Fibroblast of skin of abdomen (primary cell): ENCODE results near the gene S1PR2. TPM values are rescaled to one million over a fixed set of nuclear protein-coding genes. Genes with fewer than 3 reads are reported as not detected.

ENCODE experiments used
- DNase-seq: peaks from one replicate; pipeline ENCODE4 v3.0.0-alpha.2; 2013
- polyA plus RNA-seq, 2 experiments: library from polyadenylated mRNA; unstranded; fragments of 120-200 nt; gene quantifications; one replicate each; pipeline ENCODE4 v1.2.1, GENCODE V29; 2013; ENCODE audit not compliant: insufficient read length in 2 of 2

Gene S1PR2, protein sequence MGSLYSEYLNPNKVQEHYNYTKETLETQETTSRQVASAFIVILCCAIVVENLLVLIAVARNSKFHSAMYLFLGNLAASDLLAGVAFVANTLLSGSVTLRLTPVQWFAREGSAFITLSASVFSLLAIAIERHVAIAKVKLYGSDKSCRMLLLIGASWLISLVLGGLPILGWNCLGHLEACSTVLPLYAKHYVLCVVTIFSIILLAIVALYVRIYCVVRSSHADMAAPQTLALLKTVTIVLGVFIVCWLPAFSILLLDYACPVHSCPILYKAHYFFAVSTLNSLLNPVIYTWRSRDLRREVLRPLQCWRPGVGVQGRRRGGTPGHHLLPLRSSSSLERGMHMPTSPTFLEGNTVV
- polyA plus RNA-seq (2013, experiment 1 of 2; ENCODE audit: insufficient read length) = 17.7 TPM
- polyA plus RNA-seq (2013, experiment 2 of 2; ENCODE audit: insufficient read length) = 18.5 TPM

DNA sequence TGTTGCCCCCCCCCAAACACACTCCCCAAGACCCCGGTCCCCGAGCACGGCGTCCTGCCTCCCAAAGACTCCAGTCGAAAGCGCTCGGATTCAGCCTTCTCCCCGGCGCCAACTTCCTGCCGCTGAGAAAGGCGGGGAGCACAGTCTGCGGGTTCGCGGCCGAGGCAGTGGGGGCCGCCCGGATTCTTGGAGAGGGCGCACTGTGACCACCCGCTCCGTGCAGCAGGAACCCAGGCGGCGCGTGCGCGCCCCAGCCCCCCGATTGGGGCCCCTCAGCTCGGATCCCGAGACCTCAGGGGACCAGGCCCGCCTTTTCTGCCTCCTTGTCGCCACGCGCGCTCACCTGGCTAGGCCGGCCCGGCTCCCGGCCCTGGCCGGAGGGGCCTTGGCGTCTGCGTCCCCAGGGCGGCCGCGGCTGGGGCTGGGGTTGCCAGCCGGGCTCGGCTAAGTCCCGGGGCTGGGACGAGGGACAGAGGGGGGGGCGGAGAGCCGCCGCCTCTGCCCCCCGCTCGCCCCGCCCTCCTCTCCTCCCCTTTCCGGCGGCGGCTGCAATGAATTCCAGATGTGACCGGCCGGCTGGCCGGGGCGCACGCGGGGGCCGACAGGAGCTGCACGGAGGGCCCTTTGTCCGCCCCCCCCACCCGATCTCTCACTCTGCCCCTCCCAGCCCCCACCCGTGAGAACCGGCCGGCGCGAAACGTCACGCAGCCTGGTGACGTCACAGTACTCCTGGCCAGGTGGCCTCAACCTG lies at the start of gene S1PR2:
Gene S1PR2 (minus strand): TSS at position 471 of the 751 bp plus-strand sequence. CDS start 6,426 bp downstream, outside the sequence.
- DNase-seq = peak; percentile 78

DNA sequence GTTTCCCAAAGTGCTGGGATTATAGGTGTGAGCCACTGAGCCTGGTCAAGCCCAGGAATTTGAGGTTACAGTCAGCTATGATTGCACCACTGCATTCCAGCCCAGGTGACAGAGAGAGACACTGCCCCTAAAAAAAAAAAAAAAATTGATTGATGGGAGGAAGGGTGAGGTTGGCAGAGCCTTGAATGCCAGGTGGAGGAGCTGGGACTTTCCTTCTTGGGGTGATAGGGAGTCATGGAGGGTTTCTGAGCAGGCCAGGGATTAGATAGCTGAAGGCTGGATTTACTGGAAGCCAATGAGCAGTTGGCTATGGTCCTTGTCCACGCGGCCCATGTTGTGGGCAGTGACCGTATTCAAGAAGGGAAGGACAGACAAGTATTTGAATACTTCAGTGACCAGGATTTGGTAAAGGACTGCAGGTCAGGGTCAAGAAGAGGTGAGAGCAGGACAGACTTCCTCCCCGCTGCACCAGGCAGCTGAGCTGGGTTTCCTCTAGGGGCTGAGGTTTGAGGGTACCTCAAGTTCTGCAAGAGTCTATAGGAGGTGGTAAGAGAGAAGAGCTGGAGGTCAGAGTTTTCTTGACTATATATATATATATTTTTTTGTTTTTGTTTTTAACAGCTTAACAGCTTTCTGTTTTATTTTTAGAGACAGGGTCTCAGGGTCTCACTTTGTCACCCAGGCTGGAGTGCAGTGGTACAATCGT lies 48.8 kb upstream of the S1PR2 start:
- no peak for DNase-seq

DNA sequence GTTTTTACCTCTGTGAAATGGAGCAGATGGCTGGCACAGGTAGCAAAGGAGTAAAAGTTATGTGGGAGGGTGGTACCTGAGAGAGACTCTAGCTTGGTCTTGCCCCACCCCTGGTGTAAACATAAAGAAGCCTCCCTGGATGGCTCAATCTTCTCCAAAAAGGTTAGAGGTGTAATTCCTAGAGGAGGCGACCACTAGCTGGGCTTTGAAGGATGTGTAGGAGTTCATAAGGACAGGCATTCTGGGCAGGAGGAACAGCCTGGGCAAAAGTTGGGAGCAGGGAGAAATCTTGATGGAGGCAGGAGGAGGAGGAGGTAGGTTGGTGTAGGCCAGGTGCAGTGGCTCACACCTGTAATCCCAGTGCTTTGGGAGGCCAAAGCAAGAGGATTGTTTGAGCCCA lies 47.8 kb upstream of the S1PR2 start:
- DNase-seq = no peak

DNA sequence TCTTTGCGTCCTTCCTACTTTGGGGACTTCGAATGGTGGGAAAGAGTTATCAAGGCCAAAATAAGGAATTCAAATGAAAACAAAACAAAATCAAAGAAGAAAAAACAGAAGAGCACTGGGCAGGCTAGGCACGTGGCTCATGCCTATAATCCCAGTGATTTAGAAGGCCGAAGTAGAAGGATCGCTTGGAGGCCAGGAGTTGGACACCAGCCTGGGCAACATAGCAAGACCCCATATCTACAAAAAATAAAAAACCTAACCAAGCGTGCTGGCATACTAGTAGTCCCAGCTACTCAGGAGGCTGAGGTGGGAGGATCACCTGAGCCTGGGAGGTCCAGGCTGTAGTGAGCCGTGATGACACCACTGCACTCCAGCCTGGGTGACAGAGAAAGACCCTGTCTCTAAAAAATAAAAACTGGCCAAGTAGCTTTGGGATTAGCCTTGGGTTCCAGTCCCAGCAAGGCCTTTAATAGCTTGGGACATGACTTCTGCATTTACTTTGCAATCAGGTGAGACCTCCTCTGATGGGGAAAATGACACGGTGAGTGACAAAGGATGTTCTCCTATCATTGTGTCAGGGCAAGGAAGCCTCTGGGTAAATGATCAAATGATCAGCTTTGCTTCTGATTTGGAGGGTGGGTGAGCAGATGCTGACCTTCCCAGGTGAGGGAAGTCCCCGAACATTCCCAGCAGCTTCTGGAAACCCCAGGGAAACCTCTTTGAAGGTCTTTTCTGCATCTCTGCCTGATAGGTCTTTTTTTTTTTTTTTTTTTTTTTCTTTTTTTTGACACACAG lies 46.9 kb upstream of the S1PR2 start:
- DNase-seq = no peak

DNA sequence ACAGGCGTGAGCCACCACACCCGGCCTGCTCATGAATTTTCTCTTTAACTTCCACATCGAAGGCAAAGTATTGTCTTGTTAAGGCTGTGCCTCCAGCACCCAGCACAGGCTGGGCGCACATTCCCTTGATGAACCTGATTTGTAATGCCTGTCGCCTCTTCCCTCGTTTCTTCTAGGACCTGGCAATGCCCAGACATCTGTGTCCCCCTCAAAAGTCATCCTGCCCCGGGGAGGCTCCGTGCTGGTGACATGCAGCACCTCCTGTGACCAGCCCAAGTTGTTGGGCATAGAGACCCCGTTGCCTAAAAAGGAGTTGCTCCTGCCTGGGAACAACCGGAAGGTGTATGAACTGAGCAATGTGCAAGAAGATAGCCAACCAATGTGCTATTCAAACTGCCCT lies 43.5 kb upstream of the S1PR2 start:
- no peak for DNase-seq

DNA sequence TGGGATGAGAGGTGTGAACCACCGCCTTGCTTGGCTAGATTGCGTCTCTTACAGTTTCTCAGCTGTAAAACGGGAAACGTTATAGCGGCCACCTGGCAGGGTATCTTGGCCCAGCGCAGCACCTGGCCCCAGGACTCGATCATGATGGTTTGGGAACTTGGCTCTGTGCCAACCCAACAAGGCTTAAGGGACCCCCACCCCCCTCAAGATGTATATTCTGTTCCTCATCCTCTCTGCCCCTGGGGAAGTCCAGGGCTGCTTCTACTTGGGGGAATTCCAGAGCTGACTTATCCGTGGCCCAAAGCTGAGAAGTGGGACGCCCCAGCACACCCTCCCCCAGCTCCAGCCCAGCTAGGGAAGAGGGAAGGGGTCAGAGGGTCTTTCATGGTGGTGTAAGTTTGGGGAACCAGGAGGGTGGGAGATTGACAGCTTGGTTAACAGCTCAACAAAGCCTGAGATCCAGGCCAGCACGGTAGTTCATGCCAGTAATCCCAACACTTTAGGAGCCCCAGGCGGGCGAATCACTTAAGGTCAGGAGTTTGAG lies 40.5 kb upstream of the S1PR2 start:
- no peak for DNase-seq

DNA sequence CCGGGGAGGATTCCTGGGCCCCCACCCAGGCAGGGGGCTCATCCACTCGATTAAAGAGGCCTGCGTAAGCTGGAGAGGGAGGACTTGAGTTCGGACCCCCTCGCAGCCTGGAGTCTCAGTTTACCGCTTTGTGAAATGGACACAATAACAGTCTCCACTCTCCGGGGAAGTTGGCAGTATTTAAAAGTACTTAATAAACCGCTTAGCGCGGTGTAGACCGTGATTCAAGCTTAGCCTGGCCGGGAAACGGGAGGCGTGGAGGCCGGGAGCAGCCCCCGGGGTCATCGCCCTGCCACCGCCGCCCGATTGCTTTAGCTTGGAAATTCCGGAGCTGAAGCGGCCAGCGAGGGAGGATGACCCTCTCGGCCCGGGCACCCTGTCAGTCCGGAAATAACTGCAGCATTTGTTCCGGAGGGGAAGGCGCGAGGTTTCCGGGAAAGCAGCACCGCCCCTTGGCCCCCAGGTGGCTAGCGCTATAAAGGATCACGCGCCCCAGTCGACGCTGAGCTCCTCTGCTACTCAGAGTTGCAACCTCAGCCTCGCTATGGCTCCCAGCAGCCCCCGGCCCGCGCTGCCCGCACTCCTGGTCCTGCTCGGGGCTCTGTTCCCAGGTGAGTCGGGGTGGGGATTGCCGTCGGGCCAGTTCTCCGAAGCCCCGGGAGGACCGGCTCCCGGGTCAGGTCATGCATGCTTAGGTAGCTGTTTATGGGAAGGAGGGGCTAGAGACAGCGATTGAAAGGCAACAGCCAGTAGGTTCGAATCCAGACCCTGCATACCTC lies 39.7 kb upstream of the S1PR2 start, which contains the start of gene ICAM1:
Gene ICAM1 (plus strand): TSS at position 505 of the 779 bp plus-strand sequence. CDS start 40 bp downstream, at position 545.
- peak; percentile 53 for DNase-seq

DNA sequence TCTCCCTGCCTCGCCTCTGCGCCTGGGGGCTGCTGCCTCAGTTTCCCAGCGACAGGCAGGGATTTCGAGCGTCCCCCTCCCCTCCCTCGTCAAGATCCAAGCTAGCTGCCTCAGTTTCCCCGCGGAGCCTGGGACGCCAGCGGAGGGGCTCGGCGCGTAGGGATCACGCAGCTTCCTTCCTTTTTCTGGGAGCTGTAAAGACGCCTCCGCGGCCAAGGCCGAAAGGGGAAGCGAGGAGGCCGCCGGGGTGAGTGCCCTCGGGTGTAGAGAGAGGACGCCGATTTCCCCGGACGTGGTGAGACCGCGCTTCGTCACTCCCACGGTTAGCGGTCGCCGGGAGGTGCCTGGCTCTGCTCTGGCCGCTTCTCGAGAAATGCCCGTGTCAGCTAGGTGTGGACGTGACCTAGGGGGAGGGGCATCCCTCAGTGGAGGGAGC lies 39.1 kb upstream of the S1PR2 start:
- DNase-seq = no peak

DNA sequence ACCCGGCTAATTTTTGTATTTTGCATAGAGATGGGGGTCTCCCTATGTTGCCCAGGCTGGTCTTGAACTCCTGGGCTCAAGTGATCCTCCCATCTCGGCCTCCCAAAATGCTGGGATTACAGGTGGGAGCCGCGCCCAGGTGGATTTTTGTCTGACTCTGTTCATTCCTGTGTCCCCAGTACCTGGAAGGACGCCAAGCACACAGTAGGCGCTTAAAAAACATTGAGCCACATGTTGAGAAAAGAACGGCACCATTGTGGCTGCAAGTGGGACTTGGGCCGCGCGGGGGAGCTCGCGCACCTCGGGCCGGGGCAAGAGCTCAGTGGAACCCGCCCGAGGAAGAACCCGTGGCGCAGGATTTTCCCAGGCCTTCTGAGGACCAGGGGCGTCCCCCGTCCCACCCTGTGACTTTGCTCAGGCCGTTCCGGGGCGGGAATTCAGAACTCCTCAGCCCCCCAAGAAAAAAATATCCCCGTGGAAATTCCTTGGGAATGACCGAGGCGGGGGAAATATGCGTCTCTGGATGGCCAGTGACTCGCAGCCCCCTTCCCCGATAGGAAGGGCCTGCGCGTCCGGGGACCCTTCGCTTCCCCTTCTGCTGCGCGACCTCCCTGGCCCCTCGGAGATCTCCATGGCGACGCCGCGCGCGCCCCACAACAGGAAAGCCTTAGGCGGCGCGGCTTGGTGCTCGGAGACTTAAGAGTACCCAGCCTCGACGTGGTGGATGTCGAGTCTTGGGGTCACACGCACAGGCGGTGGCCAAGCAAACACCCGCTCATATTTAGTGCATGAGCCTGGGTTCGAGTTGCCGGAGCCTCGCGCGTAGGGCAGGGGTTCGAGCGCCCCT lies 38.4 kb upstream of the S1PR2 start:
- peak; percentile 65 for DNase-seq

DNA sequence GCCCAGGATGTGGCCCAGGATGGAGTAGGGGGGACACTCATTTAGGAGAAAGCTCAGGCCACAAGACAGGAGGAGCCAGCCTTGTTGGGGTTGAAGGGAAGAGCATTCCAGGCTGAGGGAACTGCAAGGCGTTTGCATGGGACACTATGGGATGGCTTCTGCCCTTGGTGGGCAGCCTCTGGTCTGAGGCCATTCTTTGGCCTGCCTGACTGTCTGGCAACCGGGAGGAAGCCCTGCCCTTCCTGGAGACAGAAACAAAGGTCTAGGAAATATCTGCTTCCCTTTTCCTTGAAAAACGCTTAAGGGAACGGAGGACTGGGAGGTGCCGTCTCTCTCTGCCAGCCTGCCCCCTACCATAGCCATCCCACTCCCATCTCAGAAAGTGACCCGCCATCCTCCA lies 36.9 kb upstream of the S1PR2 start:
- no peak for DNase-seq

DNA sequence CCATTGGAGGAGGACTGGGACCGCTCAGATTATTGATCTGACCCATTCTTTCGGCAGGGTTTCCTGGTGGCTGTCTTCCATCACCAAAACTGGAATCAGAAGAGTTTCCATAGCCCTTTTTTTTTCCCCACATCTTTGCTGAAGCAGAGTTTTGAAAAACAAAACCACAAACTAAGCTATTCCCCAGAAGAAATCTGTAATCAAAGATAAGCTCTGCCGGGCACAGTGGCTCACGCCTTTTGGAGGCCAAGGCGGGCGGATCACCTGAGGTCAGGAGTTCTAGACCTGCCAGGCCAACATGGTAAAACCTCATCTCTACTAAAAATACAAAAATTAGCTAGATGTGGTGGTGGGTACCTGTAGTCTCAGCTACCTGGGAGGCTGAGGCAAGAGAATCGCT lies 35.6 kb upstream of the S1PR2 start:
- DNase-seq = no peak

DNA sequence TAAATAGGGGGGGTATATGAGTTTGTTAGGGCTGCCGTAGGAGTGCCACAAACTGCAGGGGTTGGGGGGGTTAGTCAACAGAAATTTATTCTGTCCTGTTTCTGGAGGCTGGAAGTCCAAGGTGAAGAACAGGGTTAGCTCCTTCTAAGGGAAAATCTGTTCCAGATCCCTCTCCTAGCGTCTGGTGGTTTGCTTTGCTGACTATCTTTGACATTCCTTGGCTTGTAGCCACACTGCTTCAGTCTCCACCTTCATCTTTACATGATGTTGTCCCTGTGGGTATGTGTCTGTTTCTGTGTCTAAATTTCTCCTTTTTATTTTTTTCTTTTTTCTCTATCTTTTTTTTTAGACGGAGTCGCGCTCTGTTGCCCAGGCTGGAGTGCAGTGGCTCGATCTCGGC lies 31.6 kb upstream of the S1PR2 start:
- DNase-seq = peak; percentile 62

DNA sequence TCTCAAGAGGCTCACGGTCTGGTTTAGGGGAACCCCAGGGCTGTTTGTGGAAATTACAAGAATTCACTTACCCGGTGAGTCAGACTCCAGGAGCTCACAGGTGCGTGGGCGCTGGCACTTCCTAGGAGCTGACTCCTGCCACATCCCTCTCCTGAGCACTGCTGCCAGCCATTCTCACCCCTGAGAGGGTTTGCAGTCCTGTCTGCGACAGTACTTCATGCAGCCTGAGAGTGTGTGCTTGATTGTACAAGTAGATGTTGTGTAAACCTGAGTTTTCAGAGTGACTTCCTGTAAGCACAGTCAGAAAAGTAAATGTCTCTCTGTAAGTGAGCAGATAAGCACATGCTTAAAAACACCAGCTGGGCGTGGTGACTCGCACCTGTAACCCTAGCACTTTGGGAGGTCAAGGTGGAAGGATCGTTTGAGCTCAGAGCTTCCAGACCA lies 29.0 kb upstream of the S1PR2 start:
- DNase-seq = no peak

DNA sequence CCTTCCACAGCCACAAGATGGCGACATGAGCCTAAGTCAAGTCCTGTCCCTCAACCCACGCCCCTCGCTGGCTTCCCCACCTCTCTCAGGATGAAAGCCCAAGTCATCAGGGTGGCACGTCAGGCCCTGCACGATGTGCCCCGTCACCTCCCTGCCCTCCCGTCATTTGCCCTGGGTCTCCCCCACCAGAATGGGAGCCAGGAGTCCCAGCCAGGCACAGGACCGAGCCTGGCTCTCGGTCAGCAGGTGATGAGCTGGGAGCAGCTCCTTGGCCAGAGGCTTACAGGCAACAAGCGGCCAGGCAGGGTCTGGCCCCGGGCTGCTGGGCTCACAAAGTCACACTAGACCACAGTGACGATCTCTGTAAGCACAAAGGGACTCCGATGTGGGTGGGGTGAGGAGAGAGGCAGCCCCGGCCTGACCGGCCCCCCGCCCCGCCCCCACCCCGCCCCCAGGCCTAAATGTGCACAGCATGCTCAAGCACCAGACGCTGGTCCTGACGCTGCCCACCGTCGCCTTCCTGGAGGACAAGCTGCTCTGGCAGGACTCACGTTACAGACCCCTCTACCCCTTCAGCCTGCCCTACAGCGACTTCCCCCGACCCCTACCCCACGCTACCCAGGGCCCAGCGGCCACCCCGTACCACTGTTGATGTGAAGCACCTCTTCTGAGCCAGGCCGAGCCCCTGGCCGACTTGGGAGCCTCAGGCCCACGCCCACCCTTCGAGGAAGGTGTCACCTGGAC lies 28.2 kb upstream of the S1PR2 start:
- DNase-seq = peak; percentile 79

DNA sequence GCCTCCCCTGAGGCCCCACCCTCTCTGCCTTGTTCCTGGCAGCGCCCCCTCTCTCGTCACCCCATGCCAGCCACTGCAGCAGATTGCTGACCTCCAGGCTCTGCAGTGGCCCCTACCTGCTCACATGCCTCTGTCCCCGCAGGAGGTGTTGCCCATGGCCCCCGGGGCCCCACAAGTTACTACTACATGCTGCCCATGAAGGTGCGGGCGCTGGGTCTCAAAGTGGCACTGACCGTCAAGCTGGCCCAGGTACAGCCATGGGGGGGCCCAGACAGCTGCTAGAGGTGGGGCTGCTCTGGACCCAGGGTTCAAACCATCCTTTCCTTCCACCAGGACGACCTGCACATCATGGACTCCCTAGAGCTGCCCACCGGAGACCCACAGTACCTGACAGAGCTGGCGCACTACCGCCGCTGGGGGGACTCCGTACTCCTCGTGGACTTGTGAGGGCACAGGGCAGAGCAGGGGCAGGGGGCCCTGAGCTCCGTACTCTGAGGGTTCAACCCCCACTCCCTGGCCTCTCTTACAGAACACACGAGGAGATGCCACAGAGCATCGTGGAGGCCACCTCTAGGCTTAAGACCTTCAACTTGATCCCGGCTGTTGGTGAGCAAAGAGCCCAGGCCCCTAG lies 27.1 kb upstream of the S1PR2 start:
- DNase-seq = no peak

DNA sequence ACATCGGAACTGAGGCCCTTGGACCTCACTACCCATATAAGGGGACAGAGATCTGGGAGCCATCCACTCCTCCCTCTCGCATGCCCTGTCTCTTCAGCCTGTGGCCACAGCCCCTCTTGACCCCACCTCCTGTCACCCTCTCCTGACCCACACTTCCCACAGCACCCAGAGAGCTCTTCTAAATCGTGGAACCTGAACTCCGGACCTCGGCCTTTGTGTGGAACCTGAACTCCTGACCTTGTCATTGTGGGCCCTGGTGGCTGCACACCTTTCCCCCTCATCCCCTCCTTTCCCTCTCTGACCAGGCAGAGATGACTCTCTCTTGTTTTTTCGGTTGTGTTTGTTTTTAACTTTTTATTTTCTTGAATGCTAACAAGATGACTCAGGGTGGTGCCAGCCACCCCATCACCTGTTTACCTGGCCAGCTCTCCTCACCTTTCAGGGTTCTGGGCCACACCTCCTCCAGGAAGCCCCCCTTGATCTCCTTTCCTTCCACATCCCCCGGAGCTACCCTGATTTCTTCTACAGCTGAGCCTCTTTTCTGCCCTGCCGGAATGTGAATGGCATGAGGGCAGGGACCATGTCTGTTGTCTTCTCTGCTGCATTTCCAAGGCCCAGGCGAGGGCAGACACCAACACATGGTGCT lies 26.0 kb upstream of the S1PR2 start:
- DNase-seq = no peak

DNA sequence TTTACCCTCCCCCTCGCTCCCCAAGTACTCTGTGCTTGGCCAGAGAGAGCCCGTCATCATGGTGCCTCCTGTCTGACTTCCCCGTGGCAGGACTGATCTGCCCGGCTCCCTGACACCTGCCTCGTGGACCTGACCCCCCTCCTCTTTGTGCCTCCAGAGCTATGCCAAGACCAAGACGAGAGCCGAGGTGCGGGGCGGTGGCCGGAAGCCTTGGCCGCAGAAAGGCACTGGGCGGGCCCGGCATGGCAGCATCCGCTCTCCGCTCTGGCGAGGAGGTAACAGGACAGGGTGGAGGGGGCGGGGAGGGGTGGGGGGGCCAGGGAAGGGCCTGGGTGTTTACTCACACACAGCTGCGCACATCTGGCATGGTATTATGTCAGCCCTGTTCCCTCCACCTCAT lies 25.4 kb upstream of the S1PR2 start:
- no peak for DNase-seq

DNA sequence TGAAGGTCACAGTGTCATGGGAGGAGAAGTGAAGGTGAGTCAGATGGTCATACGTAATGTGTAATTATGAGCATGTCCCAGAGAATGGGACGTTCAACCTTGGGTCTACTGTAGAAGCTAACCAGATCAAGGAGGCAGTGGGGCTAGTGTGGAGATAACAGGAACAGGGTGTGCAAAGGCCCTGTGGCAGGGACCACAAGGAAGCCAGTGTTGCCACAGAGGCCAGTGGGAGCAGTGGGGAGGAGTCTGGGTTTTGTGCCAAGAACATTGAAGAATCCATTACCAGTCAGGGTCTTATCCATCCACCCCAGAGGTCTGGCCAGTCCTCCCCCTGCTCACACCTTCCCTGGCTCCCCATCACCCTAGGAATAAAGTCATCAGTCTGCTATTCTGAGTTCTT lies 24.2 kb upstream of the S1PR2 start:
- no peak for DNase-seq
